Jurkat, Clone E6-1 (cell line): ENCODE data around the gene AKAP6.

Source experiments
- DNase-seq: peaks from one replicate; pipeline ENCODE4 v3.0.0-alpha.2; 2011; ENCODE audit warnings: low read depth, low spot score
- H3K4me3 ChIP-seq: 2 replicates; pipeline ENCODE4 v1.5.1; 2011; ENCODE audit warnings: mild to moderate bottlenecking, low read length, control low read depth, moderate library complexity

AKAP6 gene

GRCh38 chr14:32587461-32587860 lies 258.4 kb downstream of the AKAP6 start:
- no peak for DNase-seq
- H3K4me3 ChIP-seq: no peak overlapping the region

DNA sequence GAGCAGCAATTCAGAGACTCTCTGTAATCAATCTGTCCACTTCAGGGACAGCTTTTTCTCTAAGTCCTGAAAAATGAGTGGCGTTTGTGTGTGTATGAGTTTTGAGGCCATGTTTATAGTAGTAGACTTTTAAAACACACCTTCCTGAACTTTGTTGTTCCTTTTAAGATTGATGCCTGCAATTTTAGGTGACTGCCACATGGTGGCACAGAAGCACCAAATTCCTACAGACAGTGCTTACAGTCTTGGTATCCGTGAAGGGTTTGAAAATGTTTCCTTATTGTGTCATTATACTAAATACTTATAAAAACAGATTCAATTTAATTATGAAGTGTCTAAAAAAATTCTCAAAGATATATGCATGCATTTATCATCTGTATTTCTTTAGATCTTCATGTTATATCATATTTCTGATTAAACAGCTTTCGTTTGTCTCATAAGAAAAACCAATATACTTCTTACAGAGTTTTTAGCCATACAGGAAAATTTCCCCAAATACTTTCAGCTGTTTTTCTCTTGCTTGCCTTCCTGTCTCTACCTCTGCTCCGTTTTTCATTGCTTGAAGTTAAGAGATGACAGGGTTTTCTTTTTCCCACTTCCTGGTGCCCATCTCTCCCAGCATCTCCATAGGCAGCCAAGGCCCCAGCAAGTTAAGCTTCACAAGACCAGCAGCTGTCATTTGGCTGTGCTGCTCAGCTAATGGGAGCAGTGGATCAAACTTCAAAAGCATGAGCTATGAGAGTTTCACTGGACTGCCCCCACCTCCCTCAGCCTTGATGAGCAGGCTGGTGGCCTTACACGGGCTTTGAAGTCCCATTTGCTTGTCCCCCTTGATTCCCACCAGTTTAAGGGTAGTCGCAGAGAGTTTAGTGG lies 259.6 kb downstream of the AKAP6 start:
- DNase-seq: no peak
- no peak overlapping the region for H3K4me3 ChIP-seq

GRCh38 chr14:32590157-32590556 lies 261.1 kb downstream of the AKAP6 start:
- no peak for DNase-seq
- no peak overlapping the region for H3K4me3 ChIP-seq

GRCh38 chr14:32593290-32593942 lies 264.3 kb downstream of the AKAP6 start:
- DNase-seq: no peak
- H3K4me3 ChIP-seq: no peak overlapping the region

GRCh38 chr14:32594766-32595165 lies 265.7 kb downstream of the AKAP6 start:
- H3K4me3 ChIP-seq: no peak overlapping the region
- DNase-seq: no peak

- H3K4me3 ChIP-seq: no peak overlapping the region
- no peak for DNase-seq
Measured at GRCh38 chr14:32595497-32595896, 266.4 kb downstream of the AKAP6 start.

GRCh38 chr14:32596390-32596789 lies 267.3 kb downstream of the AKAP6 start:
- DNase-seq: no peak
- H3K4me3 ChIP-seq: no peak overlapping the region

GRCh38 chr14:32597771-32598170 lies 268.7 kb downstream of the AKAP6 start:
- H3K4me3 ChIP-seq: no peak overlapping the region
- no peak for DNase-seq

GRCh38 chr14:32601069-32601468 lies 272.0 kb downstream of the AKAP6 start:
- DNase-seq: no peak

GRCh38 chr14:32601906-32602305 lies 272.8 kb downstream of the AKAP6 start:
- no peak for DNase-seq

More at GRCh38 chr14:32601069-32601468, 272.0 kb downstream of the AKAP6 start:
- H3K4me3 ChIP-seq: no peak overlapping the region

DNA sequence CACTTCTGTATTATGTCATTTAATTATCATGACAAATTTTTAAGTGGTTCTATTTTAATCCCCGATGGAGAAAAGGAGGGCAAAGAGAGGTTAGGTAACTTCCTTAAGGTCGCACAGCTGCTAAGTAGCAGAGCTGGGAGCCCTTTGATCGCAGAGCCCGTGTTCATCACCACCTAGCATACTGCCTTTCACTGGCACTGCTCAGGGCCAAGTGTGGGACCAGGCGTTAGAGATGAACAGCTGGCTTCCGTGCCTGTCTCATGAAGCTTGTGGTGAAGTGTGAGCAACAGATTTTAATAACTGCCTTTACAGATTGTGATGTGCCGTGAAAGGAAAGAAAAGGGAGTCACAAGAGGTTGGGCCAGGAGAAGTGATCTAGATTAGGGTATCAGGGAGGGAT lies 273.6 kb downstream of the AKAP6 start:
- peak; percentile 81 for DNase-seq
- H3K4me3 ChIP-seq: no peak overlapping the region

More at GRCh38 chr14:32601906-32602305, 272.8 kb downstream of the AKAP6 start:
- H3K4me3 ChIP-seq: no peak overlapping the region

DNA sequence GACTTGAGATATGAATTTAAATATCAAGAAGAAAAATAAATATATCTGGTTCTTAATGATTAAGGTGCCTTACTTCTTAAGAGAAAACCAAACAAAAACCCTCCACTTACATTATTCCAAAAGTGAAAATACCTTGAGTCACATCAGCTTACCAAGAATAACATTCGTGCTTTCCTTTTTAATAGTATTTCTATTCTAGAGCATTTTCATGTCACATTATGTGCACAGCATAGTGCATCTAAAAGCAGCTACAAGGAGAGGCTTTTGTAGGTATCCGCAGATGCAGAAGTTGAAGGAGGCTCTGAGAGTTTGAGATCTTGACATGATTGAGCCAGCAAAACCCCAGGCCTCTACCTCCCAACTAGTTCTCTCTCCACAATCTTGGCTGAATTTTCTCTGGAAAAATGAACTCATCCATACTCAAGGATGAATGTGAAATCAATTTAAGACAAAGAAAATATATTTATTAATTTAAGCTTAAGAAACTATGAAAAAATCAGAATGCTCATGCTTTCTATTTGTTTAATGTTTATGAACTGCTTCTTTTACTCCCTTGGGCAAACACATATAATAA lies 275.0 kb downstream of the AKAP6 start:
- no peak for DNase-seq

GRCh38 chr14:32606301-32606700 lies 277.2 kb downstream of the AKAP6 start:
- no peak overlapping the region for H3K4me3 ChIP-seq
- no peak for DNase-seq

More for the DNA sequence above, 275.0 kb downstream of the AKAP6 start:
- H3K4me3 ChIP-seq: no peak overlapping the region

DNA sequence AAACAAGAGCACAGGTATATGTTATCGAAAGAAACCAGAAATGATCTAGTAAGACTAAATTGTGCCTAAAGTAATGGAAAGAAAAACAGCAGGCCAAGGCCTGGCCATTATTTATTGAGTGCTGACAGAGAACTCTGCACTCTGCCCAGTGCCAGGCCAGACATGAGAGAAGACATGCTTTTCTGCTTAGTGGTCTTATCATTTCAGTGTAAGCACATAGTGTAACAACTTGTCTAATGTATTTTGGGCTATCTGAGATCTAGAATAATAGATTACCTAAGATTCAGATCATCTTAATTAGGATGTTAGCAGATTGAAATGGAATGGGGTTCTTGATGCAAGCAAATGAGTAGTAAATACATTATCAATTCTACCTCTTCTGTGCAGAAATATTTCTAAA lies 278.3 kb downstream of the AKAP6 start:
- H3K4me3 ChIP-seq: no peak overlapping the region
- DNase-seq: no peak

DNA sequence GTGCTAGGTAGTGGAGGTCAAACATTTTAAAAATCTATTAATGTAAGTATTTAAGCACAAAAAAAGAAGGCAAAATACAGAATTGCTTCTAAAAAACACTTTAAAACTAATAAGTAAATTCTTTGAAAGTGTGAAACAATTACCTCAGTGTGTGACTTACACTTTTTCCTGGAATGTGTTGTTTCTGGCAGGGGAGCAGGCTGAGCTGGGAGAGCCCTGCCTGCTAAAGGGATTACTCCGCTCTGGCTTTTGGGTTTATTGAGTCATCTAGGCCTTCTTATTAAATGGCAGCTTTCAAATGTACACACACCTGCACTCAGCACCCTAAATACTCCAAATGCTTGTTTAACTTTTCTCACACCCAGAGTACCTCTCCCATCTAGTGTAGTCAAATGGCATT lies 279.8 kb downstream of the AKAP6 start:
- no peak overlapping the region for H3K4me3 ChIP-seq
- no peak for DNase-seq

GRCh38 chr14:32609388-32609787 lies 280.3 kb downstream of the AKAP6 start:
- no peak for DNase-seq

GRCh38 chr14:32611752-32612151 lies 282.7 kb downstream of the AKAP6 start:
- DNase-seq: no peak
- H3K4me3 ChIP-seq: no peak overlapping the region

More at GRCh38 chr14:32609388-32609787, 280.3 kb downstream of the AKAP6 start:
- H3K4me3 ChIP-seq: no peak overlapping the region

DNA sequence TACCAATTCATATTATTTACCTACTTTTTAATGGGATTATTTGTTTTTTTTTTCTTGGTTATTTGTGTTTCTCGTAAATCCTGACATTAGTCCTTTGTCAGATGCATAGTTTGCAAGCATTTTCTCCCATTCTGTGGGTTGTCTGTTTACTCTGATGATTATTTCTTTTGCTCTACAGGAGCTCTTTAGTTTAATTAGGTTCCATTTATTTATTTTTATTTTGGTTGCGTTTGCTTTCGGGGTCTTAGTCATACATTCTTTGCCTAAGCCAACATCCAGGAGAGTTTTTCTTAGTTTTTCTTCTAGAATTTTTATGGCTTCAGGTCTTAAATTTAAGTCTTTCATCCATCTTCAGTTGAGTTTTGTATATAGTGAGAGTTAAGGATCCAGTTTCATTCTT lies 289.9 kb downstream of the AKAP6 start:
- H3K4me3 ChIP-seq: no peak overlapping the region
- DNase-seq: no peak

DNA sequence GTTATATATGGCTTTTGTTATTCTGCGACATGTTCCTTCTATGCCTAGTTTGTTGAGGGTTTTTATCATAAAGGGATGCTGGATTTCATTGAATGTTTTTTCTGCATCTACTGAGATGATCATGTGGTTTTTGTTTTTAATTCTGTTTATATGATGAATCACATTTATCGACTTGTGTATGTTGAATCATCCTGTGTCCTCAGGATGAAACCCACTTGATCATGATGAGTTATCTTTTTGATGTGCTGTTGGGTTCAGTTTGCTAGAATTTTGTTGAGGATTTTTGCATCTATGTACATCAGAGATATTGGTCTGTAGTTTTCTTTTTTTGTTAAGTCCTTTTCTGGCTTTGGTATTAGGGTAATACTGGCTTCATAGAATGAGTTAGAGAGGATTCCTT lies 291.2 kb downstream of the AKAP6 start:
- no peak for DNase-seq
- H3K4me3 ChIP-seq: no peak overlapping the region

DNA sequence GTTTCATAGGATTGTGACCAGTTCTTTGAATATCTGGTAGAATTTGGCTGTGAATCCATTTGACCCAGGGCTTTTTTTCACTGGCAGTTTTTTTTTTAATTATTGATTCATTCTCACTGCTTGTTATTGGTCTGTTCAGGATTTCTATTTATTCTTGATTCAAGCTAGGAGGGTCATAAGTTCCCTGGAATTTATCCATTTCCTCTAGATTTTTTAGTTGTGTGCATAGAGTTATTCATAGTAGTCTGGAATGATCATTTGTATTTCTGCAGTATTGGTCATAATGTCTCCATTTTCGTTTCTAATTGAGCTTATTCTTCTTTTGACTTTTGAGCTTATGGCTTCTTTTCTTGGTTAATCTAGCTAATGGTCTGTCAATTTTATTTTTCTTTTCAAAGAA lies 291.6 kb downstream of the AKAP6 start:
- H3K4me3 ChIP-seq: no peak overlapping the region
- DNase-seq: no peak
